Smooth muscle cell (in vitro differentiated cells): Measurements from ENCODE around the gene BAG3. TPM values are rescaled to one million over a fixed set of nuclear protein-coding genes. Genes with fewer than 3 reads are reported as not detected.

Experiments
- DNase-seq: peaks from one replicate; lab custom pipeline; 2025; ENCODE audit not compliant: unreplicated experiment; lab: John Stamatoyannopoulos, UW
- H2AFZ ChIP-seq: fragments of 200-600 bp; sonication (generic); 2 replicates; pipeline ENCODE4 v1.6.0; 2016; ENCODE audit warnings: antibody characterized with exemption, low read depth, mild to moderate bottlenecking
- H3F3A ChIP-seq: fragments of 200-600 bp; sonication (generic); 2 replicates; pipeline ENCODE4 v1.6.0; 2017; ENCODE audit warnings: antibody characterized with exemption, low read depth
- H3K27ac ChIP-seq: fragments of 200-600 bp; sonication (generic); 2 replicates; pipeline ENCODE4 v1.5.1; 2016; ENCODE audit warnings: low read depth, mild to moderate bottlenecking
- H3K27me3 ChIP-seq: fragments of 200-600 bp; sonication (generic); 2 replicates; pipeline ENCODE4 v1.6.1; 2016; ENCODE audit warnings: low read depth, mild to moderate bottlenecking
- H3K36me3 ChIP-seq: fragments of 200-600 bp; sonication (generic); 2 replicates; pipeline ENCODE4 v1.5.1; 2016; ENCODE audit warnings: low read depth
- H3K4me1 ChIP-seq: fragments of 200-600 bp; sonication (generic); 2 replicates; pipeline ENCODE4 v1.5.1; 2016; ENCODE audit warnings: low read depth
- H3K4me2 ChIP-seq: fragments of 200-600 bp; sonication (generic); 2 replicates; pipeline ENCODE4 v1.6.0; 2016; ENCODE audit warnings: mild to moderate bottlenecking
- H3K4me3 ChIP-seq: fragments of 200-600 bp; sonication (generic); 2 replicates; pipeline ENCODE4 v1.5.1; 2016; ENCODE audit warnings: mild to moderate bottlenecking
- H3K79me2 ChIP-seq: fragments of 200-600 bp; sonication (generic); 2 replicates; pipeline ENCODE4 v1.6.0; 2016; ENCODE audit warnings: low read depth, mild to moderate bottlenecking
- H3K9ac ChIP-seq: fragments of 200-600 bp; sonication (generic); 2 replicates; pipeline ENCODE4 v1.6.0; 2016; ENCODE audit warnings: low read depth
- H3K9me3 ChIP-seq: fragments of 200-600 bp; sonication (generic); replicated peaks from 2 replicates; pipeline ENCODE4 v1.5.1; 2016; ENCODE audit warnings: low read depth
- H4K20me1 ChIP-seq: fragments of 200-600 bp; sonication (generic); 2 replicates; pipeline ENCODE4 v1.6.0; 2016; ENCODE audit warnings: low read depth
- WGBS: methylation state at CpG from one replicate; pipeline ENCODE4 v1.1.7; 2016; ENCODE audit warnings: low lambda C conversion rate; 5-methylcytosine and 5-hydroxymethylcytosine counted together
- polyA plus RNA-seq: library from polyadenylated mRNA; unstranded; fragments of >200 nt; fragmentation: Nextera tagmentation; extraction: Ambion mirVana; gene quantifications from 2 replicates; pipeline ENCODE4 v1.2.1, GENCODE V29; 2016
- total RNA-seq: library from RNA; depleted of rRNA; stranded (reverse); fragments of >200 nt; gene quantifications from 2 replicates; pipeline ENCODE4 v1.2.3, GENCODE V29; 2014
- TF ChIP-seq, protein P1 (sequence below): fragments of 200-600 bp; sonication (generic); IDR thresholded peaks from 2 replicates; pipeline ENCODE4 v1.5.1; 2017; ENCODE audit warnings: borderline replicate concordance, mild to moderate bottlenecking, antibody characterized with exemption; ENCODE audit not compliant: insufficient read depth, poor library complexity, severe bottlenecking

BAG3 gene
- total and polyA plus RNA-seq, 2 experiments from 2014 or later, result 25.5 to 73.7 TPM

GRCh38 chr10:119689016-119689580, 37.9 kb downstream of the BAG3 start:
- H3K79me2 ChIP-seq, result no peaks in the 10 kb centered on the region
- WGBS, result 64% methylated on average over 6 of the region's 6 CpGs
- H2AFZ ChIP-seq, result no peak overlapping the region

DNA sequence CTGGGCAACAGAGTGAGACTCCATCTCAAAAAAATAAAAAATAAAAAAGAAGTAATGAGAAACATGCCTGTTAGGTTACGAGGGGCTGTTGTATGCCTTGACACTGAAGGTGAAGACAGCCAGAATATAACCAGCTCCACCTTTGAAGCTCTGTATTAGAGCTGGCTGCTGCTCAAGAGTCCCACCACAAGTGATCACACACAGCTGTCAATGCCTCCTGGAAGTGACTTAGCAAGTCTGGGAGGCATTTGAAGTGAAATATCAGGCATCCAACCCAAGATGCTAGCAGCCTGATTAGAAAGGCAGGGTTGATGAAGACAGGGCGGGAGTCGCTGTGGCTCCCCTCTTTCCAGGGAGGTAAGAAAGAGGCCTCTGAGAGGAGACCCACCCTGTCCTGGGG, 40.5 kb downstream of the BAG3 start:
- Histone ChIP-seq H4K20me1 (no peaks in the 10 kb centered on the region), H3K36me3 (no peaks in the 10 kb centered on the region), H3K4me2 (no peak overlapping the region), H3K4me1 (peaks cover 19% of the 10 kb centered on the region), H3K27ac (no peak overlapping the region), H3K9me3 (no peaks in the 10 kb centered on the region), H3F3A (peaks cover 10% of the 10 kb centered on the region), H3K9ac (no peak overlapping the region), H3K4me3 (no peak overlapping the region), H2AFZ (no peak overlapping the region), H3K79me2 (no peaks in the 10 kb centered on the region), H3K27me3 (no peaks in the 10 kb centered on the region)
- TF ChIP-seq, protein P1, sequence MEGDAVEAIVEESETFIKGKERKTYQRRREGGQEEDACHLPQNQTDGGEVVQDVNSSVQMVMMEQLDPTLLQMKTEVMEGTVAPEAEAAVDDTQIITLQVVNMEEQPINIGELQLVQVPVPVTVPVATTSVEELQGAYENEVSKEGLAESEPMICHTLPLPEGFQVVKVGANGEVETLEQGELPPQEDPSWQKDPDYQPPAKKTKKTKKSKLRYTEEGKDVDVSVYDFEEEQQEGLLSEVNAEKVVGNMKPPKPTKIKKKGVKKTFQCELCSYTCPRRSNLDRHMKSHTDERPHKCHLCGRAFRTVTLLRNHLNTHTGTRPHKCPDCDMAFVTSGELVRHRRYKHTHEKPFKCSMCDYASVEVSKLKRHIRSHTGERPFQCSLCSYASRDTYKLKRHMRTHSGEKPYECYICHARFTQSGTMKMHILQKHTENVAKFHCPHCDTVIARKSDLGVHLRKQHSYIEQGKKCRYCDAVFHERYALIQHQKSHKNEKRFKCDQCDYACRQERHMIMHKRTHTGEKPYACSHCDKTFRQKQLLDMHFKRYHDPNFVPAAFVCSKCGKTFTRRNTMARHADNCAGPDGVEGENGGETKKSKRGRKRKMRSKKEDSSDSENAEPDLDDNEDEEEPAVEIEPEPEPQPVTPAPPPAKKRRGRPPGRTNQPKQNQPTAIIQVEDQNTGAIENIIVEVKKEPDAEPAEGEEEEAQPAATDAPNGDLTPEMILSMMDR, result no peak
- no peak for DNase-seq
- 89% methylated on average over 3 of the region's 3 CpGs for WGBS

More at GRCh38 chr10:119689016-119689580, 37.9 kb downstream of the BAG3 start:
- peaks cover 10% of the 10 kb centered on the region for H3F3A ChIP-seq
- H3K9ac ChIP-seq, result no peak overlapping the region
- H3K4me1 ChIP-seq, result peaks cover 19% of the 10 kb centered on the region
- H3K4me3 ChIP-seq, result no peak overlapping the region
- peak overlapping the region; percentile 51 for H3K27ac ChIP-seq
- no peak overlapping the region for H3K4me2 ChIP-seq
- DNase-seq, result no peak
- TF ChIP-seq, protein P1, result no peak
- H3K9me3 ChIP-seq, result no peaks in the 10 kb centered on the region
- no peaks in the 10 kb centered on the region for H4K20me1 ChIP-seq
- no peaks in the 10 kb centered on the region for H3K36me3 ChIP-seq
- H3K27me3 ChIP-seq, result no peaks in the 10 kb centered on the region

DNA sequence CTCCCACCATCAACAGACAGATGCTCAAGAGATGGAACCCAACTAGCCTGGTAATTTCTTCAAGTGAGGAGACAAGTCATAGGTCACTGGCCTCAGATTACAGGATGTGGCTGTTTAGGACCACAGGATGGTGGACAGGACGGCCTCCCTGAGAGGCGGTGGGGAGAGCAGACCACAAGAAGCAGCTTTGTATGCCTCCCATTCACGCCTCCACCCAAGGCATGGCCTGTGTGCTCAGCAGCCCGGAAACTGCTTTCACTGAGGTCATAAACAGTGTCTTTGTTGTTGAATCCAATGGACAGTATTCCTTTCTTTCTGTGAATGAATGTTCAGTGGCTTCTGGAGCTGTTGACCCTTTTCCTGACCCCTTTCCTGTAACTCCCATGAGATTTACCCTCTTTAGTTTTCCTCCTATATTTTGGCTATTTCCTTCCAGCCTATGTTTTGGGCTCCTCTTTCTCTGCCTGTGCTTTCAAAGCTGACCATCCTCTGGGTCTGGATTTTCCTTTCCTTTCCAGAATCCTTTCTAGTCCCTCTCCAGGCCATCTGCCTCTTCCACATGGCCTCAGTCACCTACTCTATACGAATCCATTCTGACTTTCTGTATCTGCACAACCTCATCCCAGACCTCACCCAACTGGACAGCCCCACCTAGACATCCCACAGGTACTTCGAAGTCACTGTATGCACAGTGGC, 42.2 kb downstream of the BAG3 start:
- Histone ChIP-seq H4K20me1 (no peaks in the 10 kb centered on the region), H3K4me1 (peaks cover 4% of the 10 kb centered on the region), H3K9me3 (no peaks in the 10 kb centered on the region), H3K4me2 (no peak overlapping the region), H3K4me3 (no peak overlapping the region), H3K27me3 (no peaks in the 10 kb centered on the region), H2AFZ (no peak overlapping the region), H3K27ac (no peak overlapping the region), H3K79me2 (no peaks in the 10 kb centered on the region), H3K9ac (no peak overlapping the region), H3K36me3 (no peaks in the 10 kb centered on the region), H3F3A (no peaks in the 10 kb centered on the region)
- WGBS, result 85% methylated on average over 6 of the region's 6 CpGs
- DNase-seq, result no peak
- TF ChIP-seq, protein P1, result no peak
